ENCODE results near the gene MMP24. TPM values are rescaled to one million over a fixed set of nuclear protein-coding genes. Genes with fewer than 3 reads are reported as not detected.

MMP24 gene
- total RNA-seq, 1 experiment from 2014 or later: 23.0 TPM

DNA sequence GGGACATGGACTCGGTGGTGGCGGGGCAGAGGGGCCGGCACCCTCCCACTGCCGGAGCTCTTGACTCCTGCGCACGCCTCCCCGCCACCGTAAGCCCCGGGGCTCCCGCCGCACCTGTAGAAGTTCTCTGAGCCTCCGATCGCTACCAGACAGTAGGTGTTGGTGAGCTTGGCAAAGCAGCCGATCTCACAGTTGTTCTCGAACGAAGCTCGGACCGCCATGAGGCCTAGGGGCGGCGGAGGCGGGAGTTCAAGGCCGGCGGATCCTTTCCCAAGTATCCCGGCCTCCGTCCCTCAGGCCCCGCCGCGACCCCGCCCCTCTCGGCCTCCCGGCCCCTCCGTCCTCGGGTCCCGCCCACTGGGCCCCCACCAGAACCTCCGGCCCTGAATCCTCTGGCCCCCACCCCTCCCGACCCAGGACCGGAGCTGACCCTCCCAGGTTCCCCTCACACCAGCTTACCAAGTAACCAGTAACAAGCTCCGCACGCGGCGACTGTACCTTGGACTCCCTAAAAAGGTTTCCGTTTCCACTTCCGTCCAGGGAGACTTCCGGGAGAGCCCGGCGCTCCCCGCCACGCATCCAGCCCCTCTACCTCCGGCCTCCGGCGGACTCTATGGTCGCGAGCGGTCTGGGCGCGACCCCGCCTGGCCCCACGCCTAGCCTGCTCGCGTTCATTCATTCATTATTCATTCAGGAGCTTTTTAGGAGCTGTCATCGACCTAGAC, 57.9 kb downstream of the MMP24 start, which contains the start of gene EIF6:
Gene EIF6 (minus strand): TSS at position 506 of the 725 bp plus-strand sequence. CDS start 285 bp downstream, at position 221.
- no peaks in the 10 kb centered on the region for H3K9me3 ChIP-seq (ENCODE audit: control insufficient read depth, low read depth, low read length)
- peak within 1 kb of the TSS; percentile 83 for H3K9ac ChIP-seq (ENCODE audit: extremely low read depth, insufficient read length, low read length)
- TF ChIP-seq, protein P1, sequence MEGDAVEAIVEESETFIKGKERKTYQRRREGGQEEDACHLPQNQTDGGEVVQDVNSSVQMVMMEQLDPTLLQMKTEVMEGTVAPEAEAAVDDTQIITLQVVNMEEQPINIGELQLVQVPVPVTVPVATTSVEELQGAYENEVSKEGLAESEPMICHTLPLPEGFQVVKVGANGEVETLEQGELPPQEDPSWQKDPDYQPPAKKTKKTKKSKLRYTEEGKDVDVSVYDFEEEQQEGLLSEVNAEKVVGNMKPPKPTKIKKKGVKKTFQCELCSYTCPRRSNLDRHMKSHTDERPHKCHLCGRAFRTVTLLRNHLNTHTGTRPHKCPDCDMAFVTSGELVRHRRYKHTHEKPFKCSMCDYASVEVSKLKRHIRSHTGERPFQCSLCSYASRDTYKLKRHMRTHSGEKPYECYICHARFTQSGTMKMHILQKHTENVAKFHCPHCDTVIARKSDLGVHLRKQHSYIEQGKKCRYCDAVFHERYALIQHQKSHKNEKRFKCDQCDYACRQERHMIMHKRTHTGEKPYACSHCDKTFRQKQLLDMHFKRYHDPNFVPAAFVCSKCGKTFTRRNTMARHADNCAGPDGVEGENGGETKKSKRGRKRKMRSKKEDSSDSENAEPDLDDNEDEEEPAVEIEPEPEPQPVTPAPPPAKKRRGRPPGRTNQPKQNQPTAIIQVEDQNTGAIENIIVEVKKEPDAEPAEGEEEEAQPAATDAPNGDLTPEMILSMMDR (conservative IDR thresholded peaks at IDR 0.05): no peak
- no peak within 1 kb of the TSS for H3K27ac ChIP-seq (ENCODE audit: insufficient read length, low read depth, low read length)
- no peak within 1 kb of the TSS for H3K23ac ChIP-seq (ENCODE audit: insufficient read length, low read depth, low read length)
- H3K23me2 ChIP-seq (ENCODE audit: insufficient read length, low read depth, low read length, poor library complexity, severe bottlenecking): peaks cover 4% of the 10 kb centered on the region
- H3T11ph ChIP-seq (ENCODE audit: low read length): no peak within 1 kb of the TSS
- WGBS (ENCODE audit: extremely low coverage, insufficient read length, low lambda C conversion rate): no CpG with 5 or more reads among the region's 61 CpGs
- no peaks in the 10 kb centered on the region; the same call in 1 of the 2 replicates for H3K27me3 Mint-ChIP-seq (ENCODE audit: low read depth)
- DNase-seq: peak; percentile 88
- H3K9me3 Mint-ChIP-seq: no peaks in the 10 kb centered on the region
- H4K5ac ChIP-seq (ENCODE audit: insufficient read length, low read depth, low read length): no peak within 1 kb of the TSS
- peak within 1 kb of the TSS; percentile 88 to 96 for H3K4me3 Mint-ChIP-seq
- peaks cover 15 to 39% (median 39%) of the 10 kb centered on the region in 3 experiments for H3K36me3 Mint-ChIP-seq (ENCODE audit: insufficient read depth in 1 of 3, low read depth in 3 of 3)
- H2AK5ac ChIP-seq (ENCODE audit: insufficient read length, low read length): no peak within 1 kb of the TSS
- no peak within 1 kb of the TSS for H4K8ac ChIP-seq (replicated peaks; ENCODE audit: insufficient read length, low read depth, low read length)
- H3K79me2 ChIP-seq (ENCODE audit: insufficient read depth, low read length): peaks cover 11% of the 10 kb centered on the region
- H3K27me3 ChIP-seq (ENCODE audit: insufficient read depth, low read length): no peaks in the 10 kb centered on the region
- H4K20me1 ChIP-seq (ENCODE audit: control insufficient read depth, insufficient read depth, insufficient read length): no peaks in the 10 kb centered on the region
- no peak within 1 kb of the TSS for H2BK20ac ChIP-seq (ENCODE audit: low read depth, low read length, poor library complexity, severe bottlenecking)
- H2BK12ac ChIP-seq (ENCODE audit: insufficient read length, low read depth, low read length): no peak within 1 kb of the TSS
- no peak within 1 kb of the TSS for H2BK15ac ChIP-seq (ENCODE audit: low read depth, low read length)
- H4K91ac ChIP-seq (ENCODE audit: insufficient read length, low read depth, low read length): no peak within 1 kb of the TSS
- H3K56ac ChIP-seq (ENCODE audit: insufficient read length, low read depth, low read length): no peak within 1 kb of the TSS
- peak within 1 kb of the TSS; percentile 53 for H2AFZ ChIP-seq (ENCODE audit: low read length)
- H3K18ac ChIP-seq (ENCODE audit: insufficient read length, low read depth, low read length): peak within 1 kb of the TSS; percentile 66
- peak within 1 kb of the TSS; percentile 93 for H3K4me2 ChIP-seq (ENCODE audit: insufficient read depth, insufficient read length, low read length)
- peaks cover 18 to 20% of the 10 kb centered on the region in 2 experiments for H3K4me1 Mint-ChIP-seq
- H3K4ac ChIP-seq (ENCODE audit: low read depth, low read length): no peak within 1 kb of the TSS
- no peak within 1 kb of the TSS for H2BK5ac ChIP-seq (ENCODE audit: insufficient read length, low read length)
- H3K27ac Mint-ChIP-seq: peak within 1 kb of the TSS; percentile 87 to 93 (median 91)
- no peaks in the 10 kb centered on the region for H3K79me1 ChIP-seq (ENCODE audit: insufficient read depth, low read depth, low read length, poor library complexity, severe bottlenecking)
- H3K14ac ChIP-seq (ENCODE audit: insufficient read depth, low read length): peak within 1 kb of the TSS; percentile 83
- H2BK120ac ChIP-seq (ENCODE audit: low read depth, low read length, poor library complexity, severe bottlenecking): no peak within 1 kb of the TSS
- H3K4me1 ChIP-seq (ENCODE audit: insufficient read depth, low read length): peaks cover 7% of the 10 kb centered on the region
